ENCODE data around the gene SIX2.

DNA sequence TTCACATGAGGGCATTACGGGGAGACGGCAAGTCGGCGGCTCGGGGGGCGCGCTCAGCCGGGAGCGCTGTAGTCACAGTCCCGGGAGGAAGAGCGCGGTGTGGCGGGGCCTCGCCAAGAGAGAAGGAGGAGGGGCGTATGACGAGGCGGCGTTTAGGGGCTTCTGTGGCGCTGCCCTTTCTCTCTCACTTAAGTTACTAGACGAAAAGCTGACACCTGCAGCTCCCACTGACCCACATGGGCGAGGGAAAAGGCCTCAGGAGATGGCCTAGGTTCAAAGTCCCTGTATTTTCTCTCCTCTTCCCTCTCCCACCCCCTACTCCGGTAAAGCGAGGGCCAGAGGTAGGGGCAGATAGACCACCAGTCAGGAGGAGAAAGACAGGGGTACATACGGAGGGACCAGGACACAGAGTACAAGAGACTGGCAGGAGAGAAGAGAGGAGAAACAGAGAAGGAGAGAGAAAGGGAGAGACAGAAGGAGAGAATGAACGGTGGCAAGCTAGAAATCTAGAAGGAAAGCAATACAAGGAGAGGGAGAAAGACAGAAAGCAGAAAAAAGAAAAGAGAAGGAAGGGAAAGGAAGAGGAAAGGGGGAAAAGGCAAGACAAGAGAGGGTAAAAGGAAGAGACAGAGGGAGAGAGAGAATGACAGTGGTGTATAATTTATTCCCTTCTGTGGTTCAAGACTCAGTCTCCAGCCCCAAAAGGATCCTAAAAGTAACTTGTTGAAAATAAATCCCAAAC is 3.8 kb downstream of the SIX2 start:
- TF ChIP-seq CTCF (IDR thresholded peaks at IDR 0.05): no peak
- no peak for TF ChIP-seq POLR2A (IDR thresholded peaks at IDR 0.05)
